ENCODE data around the gene DLEC1. TPM values are rescaled to one million over a fixed set of nuclear protein-coding genes. Genes with fewer than 3 reads are reported as not detected.

Gene DLEC1
- total and polyA plus RNA-seq, 9 of the 15 experiments (the other 6 are each of a cell fraction or from before 2014, with no cell fraction given), result 0.07 to 0.08 TPM; not detected in 7

DNA sequence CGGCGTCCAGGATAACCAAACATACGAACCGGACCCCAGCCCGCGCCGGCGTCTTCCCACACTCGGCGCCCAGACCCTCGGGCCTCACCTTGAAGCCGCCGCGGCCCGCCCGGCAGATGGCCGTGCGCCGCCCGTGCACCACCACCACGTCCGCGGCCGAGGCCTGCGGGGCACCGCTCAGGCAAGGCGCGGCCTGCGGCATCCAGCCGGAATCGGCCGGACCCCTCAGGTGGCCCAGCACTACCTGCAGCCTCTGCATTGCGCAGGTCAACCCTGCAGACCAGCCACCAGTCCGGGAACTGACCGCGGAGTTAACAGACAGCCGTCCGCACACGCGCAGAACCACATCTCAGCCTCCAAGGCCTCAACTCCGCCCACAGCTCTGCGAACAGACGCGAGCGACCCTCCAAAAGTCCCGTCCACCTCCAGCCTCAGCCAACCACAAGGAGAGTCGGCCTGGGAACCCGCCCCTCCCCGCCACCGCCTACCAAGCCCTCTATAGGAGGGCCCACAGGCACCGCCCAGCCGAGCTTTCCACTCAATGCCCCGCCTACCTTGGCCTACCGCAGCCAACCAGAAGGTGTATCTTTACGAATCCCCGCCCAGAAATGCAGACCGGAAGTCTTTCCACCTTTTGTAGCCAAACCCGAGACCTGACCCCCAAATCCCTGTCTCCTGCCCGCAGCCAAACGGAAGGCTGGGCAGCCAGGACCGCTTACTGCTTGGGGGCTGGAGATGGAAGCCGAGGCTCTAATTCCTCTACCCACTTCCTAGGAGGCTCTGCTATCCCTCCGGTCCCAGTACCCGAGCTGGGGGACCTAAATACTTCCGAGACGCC is 98.0 kb downstream of the DLEC1 start, which contains the start of gene ACAA1 (continued):
- no peak for TF ChIP-seq ZNF24 (IDR thresholded peaks at IDR 0.05)
- peak; percentile 80 for TF ChIP-seq L3MBTL2 (IDR thresholded peaks at IDR 0.05)
- TF ChIP-seq POLR2B (IDR thresholded peaks at IDR 0.05; ENCODE audit: low read depth, partially characterized antibody), result peak; percentile 88
- TF ChIP-seq RBFOX2 (IDR thresholded peaks at IDR 0.05; ENCODE audit: low read depth, low read length), result peak; percentile 88
- TF ChIP-seq HNRNPH1 (optimal IDR thresholded peaks at IDR 0.05; ENCODE audit: low read depth, low read length), result no peak
- TF ChIP-seq CSDE1 (IDR thresholded peaks at IDR 0.05), result no peak
- TF ChIP-seq, protein P1, sequence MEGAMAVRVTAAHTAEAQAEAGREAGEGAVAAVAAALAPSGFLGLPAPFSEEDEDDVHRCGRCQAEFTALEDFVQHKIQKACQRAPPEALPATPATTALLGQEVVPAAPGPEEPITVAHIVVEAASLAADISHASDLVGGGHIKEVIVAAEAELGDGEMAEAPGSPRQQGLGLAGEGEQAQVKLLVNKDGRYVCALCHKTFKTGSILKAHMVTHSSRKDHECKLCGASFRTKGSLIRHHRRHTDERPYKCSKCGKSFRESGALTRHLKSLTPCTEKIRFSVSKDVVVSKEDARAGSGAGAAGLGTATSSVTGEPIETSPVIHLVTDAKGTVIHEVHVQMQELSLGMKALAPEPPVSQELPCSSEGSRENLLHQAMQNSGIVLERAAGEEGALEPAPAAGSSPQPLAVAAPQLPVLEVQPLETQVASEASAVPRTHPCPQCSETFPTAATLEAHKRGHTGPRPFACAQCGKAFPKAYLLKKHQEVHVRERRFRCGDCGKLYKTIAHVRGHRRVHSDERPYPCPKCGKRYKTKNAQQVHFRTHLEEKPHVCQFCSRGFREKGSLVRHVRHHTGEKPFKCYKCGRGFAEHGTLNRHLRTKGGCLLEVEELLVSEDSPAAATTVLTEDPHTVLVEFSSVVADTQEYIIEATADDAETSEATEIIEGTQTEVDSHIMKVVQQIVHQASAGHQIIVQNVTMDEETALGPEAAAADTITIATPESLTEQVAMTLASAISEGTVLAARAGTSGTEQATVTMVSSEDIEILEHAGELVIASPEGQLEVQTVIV (CRISPR knock-in tag; IDR thresholded peaks at IDR 0.05; ENCODE audit: borderline replicate concordance), result no peak
- no peak for TF ChIP-seq PRMT5 (CRISPR knock-in tag; IDR thresholded peaks at IDR 0.05)
- peak; percentile 59 for TF ChIP-seq ATF7 (IDR thresholded peaks at IDR 0.05)
- peak; percentile 37; the same call in 1 of the 2 replicates for TF ChIP-seq MYC (IDR thresholded peaks at IDR 0.05; ENCODE audit: low read depth, low read length)
- no peak for TF ChIP-seq MYC (CRISPR knock-in tag; IDR thresholded peaks at IDR 0.05; ENCODE audit: borderline replicate concordance, low read depth)
- TF ChIP-seq SETDB1 (IDR thresholded peaks at IDR 0.05; ENCODE audit: low read length), result no peak
- no peak for TF ChIP-seq EP300 (IDR thresholded peaks at IDR 0.05; ENCODE audit: low read length)
- TF ChIP-seq CCAR2 (IDR thresholded peaks at IDR 0.05; ENCODE audit: low read depth, low read length), result no peak
- no peak for TF ChIP-seq PHB2 (IDR thresholded peaks at IDR 0.05; ENCODE audit: low read depth)
- peak; percentile 62 for TF ChIP-seq E2F8 (IDR thresholded peaks at IDR 0.05; ENCODE audit: low read depth, partially characterized antibody)
- peak; percentile 54; the same call in 1 of the 2 replicates for TF ChIP-seq ETV5 (CRISPR knock-in tag; IDR thresholded peaks at IDR 0.05; ENCODE audit: low read depth)
- TF ChIP-seq FOXA1 (IDR thresholded peaks at IDR 0.05; ENCODE audit: borderline replicate concordance), result no peak
- TF ChIP-seq ZNF124 (CRISPR knock-in tag; IDR thresholded peaks at IDR 0.05), result no peak
- TF ChIP-seq NRF1 (conservative IDR thresholded peaks at IDR 0.05 in 1 of 2, IDR thresholded peaks at IDR 0.05 in 1 of 2), result peak; percentile 91 to 92
- TF ChIP-seq KAT8 (IDR thresholded peaks at IDR 0.05; ENCODE audit: low read depth), result no peak
- TF ChIP-seq POLR2G (IDR thresholded peaks at IDR 0.05; ENCODE audit: low read depth, low read length), result peak; percentile 88
- TF ChIP-seq, protein P2, sequence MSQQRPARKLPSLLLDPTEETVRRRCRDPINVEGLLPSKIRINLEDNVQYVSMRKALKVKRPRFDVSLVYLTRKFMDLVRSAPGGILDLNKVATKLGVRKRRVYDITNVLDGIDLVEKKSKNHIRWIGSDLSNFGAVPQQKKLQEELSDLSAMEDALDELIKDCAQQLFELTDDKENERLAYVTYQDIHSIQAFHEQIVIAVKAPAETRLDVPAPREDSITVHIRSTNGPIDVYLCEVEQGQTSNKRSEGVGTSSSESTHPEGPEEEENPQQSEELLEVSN (IDR thresholded peaks at IDR 0.05; ENCODE audit: borderline replicate concordance in 1 of 2, extremely low read depth in 1 of 2, insufficient read depth in 1 of 2, insufficient read length in 1 of 2, low read depth in 1 of 2, low read length in 1 of 2, poor library complexity in 1 of 2, severe bottlenecking in 1 of 2), result peak; percentile 51 to 80
- TF ChIP-seq KDM2B (CRISPR knock-in tag; IDR thresholded peaks at IDR 0.05), result 0 out of 2 replicates have a peak, but pooled peaks have one; percentile 80
